Measurements from ENCODE around the gene CRYZL1.
"Not testable (repeated sequence)": the region's sequence is repeated elsewhere in the genome, so short reads cannot be mapped to it uniquely, and the experiment has no call there.

CRYZL1 gene

GRCh38 chr21:33622253-33622652 is 19.3 kb downstream of the CRYZL1 start:
- Histone ChIP-seq H3K4me3 (no peak overlapping the region), H3K27ac (no peak overlapping the region), H3K36me3 (ENCODE audit: insufficient read depth, low read length) (peaks cover 45% of the 10 kb centered on the region), H3K9ac (ENCODE audit: insufficient read length) (no peak overlapping the region), H3K9me3 (ENCODE audit: low read depth, low read length) (no peaks in the 10 kb centered on the region)
- TF ChIP-seq EZH2 (IDR thresholded peaks at IDR 0.05), result no peak
- TF ChIP-seq FOXP2 (optimal IDR thresholded peaks at IDR 0.05; ENCODE audit: control extremely low read depth, extremely low read length, insufficient read depth), result no peak
- TF ChIP-seq POLR2AphosphoS5 (IDR thresholded peaks at IDR 0.05; ENCODE audit: borderline replicate concordance, low read depth, low read length), result no peak
- DNase-seq (ENCODE audit: low read depth, low spot score), result no peak

- no peak overlapping the region for H3K4me3 ChIP-seq
- peaks cover 41% of the 10 kb centered on the region for H3K36me3 ChIP-seq (ENCODE audit: insufficient read depth, low read length)
- no peak overlapping the region for H3K9ac ChIP-seq (ENCODE audit: insufficient read length)
- no peak overlapping the region for H3K27ac ChIP-seq
- no peak for DNase-seq (ENCODE audit: low read depth, low spot score)
- TF ChIP-seq FOXP2 (optimal IDR thresholded peaks at IDR 0.05; ENCODE audit: control extremely low read depth, extremely low read length, insufficient read depth) (no peak), EZH2 (IDR thresholded peaks at IDR 0.05) (no peak), POLR2AphosphoS5 (IDR thresholded peaks at IDR 0.05; ENCODE audit: borderline replicate concordance, low read depth, low read length) (no peak)
- H3K9me3 ChIP-seq (ENCODE audit: low read depth, low read length), result no peaks in the 10 kb centered on the region
Measured at GRCh38 chr21:33619726-33620125, 21.8 kb downstream of the CRYZL1 start.

- Histone ChIP-seq H3K9ac (ENCODE audit: insufficient read length) (no peak overlapping the region), H3K9me3 (ENCODE audit: low read depth, low read length) (no peaks in the 10 kb centered on the region), H3K4me3 (no peak overlapping the region), H3K27ac (no peak overlapping the region), H3K36me3 (ENCODE audit: insufficient read depth, low read length) (peaks cover 34% of the 10 kb centered on the region)
- no peak for DNase-seq (ENCODE audit: low read depth, low spot score)
- no peak for TF ChIP-seq POLR2AphosphoS5 (IDR thresholded peaks at IDR 0.05; ENCODE audit: borderline replicate concordance, low read depth, low read length)
Measured at GRCh38 chr21:33618407-33618806, 23.1 kb downstream of the CRYZL1 start.

- not testable (repeated sequence) for H3K9me3 ChIP-seq (ENCODE audit: low read depth, low read length); H3K27ac ChIP-seq; H3K9ac ChIP-seq (ENCODE audit: insufficient read length); H3K4me3 ChIP-seq; DNase-seq (ENCODE audit: low read depth, low spot score)
- peaks cover 39% of the 10 kb centered on the region for H3K36me3 ChIP-seq (ENCODE audit: insufficient read depth, low read length)
Measured at GRCh38 chr21:33617565-33617964, 24.0 kb downstream of the CRYZL1 start.

- H3K9ac ChIP-seq (ENCODE audit: insufficient read length), result no peak overlapping the region
- TF ChIP-seq POLR2AphosphoS5 (IDR thresholded peaks at IDR 0.05; ENCODE audit: borderline replicate concordance, low read depth, low read length) (no peak), EZH2 (IDR thresholded peaks at IDR 0.05) (no peak), FOXP2 (optimal IDR thresholded peaks at IDR 0.05; ENCODE audit: control extremely low read depth, extremely low read length, insufficient read depth) (no peak)
- H3K4me3 ChIP-seq, result no peak overlapping the region
- peaks cover 18% of the 10 kb centered on the region for H3K36me3 ChIP-seq (ENCODE audit: insufficient read depth, low read length)
- no peak for DNase-seq (ENCODE audit: low read depth, low spot score)
- H3K9me3 ChIP-seq (ENCODE audit: low read depth, low read length), result no peaks in the 10 kb centered on the region
- no peak overlapping the region for H3K27ac ChIP-seq
Measured at GRCh38 chr21:33611006-33611744, 30.4 kb downstream of the CRYZL1 start.

GRCh38 chr21:33608559-33608958 is 33.0 kb downstream of the CRYZL1 start:
- Histone ChIP-seq H3K36me3 (ENCODE audit: insufficient read depth, low read length) (peaks cover 16% of the 10 kb centered on the region), H3K9ac (ENCODE audit: insufficient read length) (no peak overlapping the region), H3K4me3 (no peak overlapping the region), H3K27ac (no peak overlapping the region), H3K9me3 (ENCODE audit: low read depth, low read length) (no peaks in the 10 kb centered on the region)
- DNase-seq (ENCODE audit: low read depth, low spot score), result no peak
- TF ChIP-seq POLR2AphosphoS5 (IDR thresholded peaks at IDR 0.05; ENCODE audit: borderline replicate concordance, low read depth, low read length), result no peak
- no peak for TF ChIP-seq FOXP2 (optimal IDR thresholded peaks at IDR 0.05; ENCODE audit: control extremely low read depth, extremely low read length, insufficient read depth)
- no peak for TF ChIP-seq EZH2 (IDR thresholded peaks at IDR 0.05)

- DNase-seq (ENCODE audit: low read depth, low spot score), result no peak
- TF ChIP-seq FOXP2 (optimal IDR thresholded peaks at IDR 0.05; ENCODE audit: control extremely low read depth, extremely low read length, insufficient read depth), result no peak
- TF ChIP-seq POLR2AphosphoS5 (IDR thresholded peaks at IDR 0.05; ENCODE audit: borderline replicate concordance, low read depth, low read length), result no peak
- Histone ChIP-seq H3K9me3 (ENCODE audit: low read depth, low read length) (no peaks in the 10 kb centered on the region), H3K36me3 (ENCODE audit: insufficient read depth, low read length) (peaks cover 51% of the 10 kb centered on the region), H3K9ac (ENCODE audit: insufficient read length) (no peak overlapping the region), H3K27ac (peak overlapping the region; percentile 19; the same call in 1 of the 2 replicates), H3K4me3 (no peak overlapping the region)
Measured at GRCh38 chr21:33598051-33598450, 43.5 kb downstream of the CRYZL1 start.

- no peaks in the 10 kb centered on the region for H3K9me3 ChIP-seq (ENCODE audit: low read depth, low read length)
- DNase-seq (ENCODE audit: low read depth, low spot score), result peak; percentile 30
- peaks cover 24% of the 10 kb centered on the region for H3K36me3 ChIP-seq (ENCODE audit: insufficient read depth, low read length)
- H3K4me3 ChIP-seq, result peak within 1 kb of the TSS; percentile 94
- H3K27ac ChIP-seq, result no peak within 1 kb of the TSS
- H3K9ac ChIP-seq (ENCODE audit: insufficient read length), result peak within 1 kb of the TSS; percentile 90
- TF ChIP-seq POLR2AphosphoS5 (IDR thresholded peaks at IDR 0.05; ENCODE audit: borderline replicate concordance, low read depth, low read length) (peak; percentile 78), FOXP2 (optimal IDR thresholded peaks at IDR 0.05; ENCODE audit: control extremely low read depth, extremely low read length, insufficient read depth) (no peak)
Measured at GRCh38 chr21:33588485-33589335, 52.8 kb downstream of the CRYZL1 start, which contains the start of gene DONSON. TSS of gene DONSON (minus strand) at chr21:33588684. CDS start at chr21:33588641, 43 bp downstream.
